ENCODE results near the gene SEZ6L2.
"Not testable (repeated sequence)": the region's sequence is repeated elsewhere in the genome, so short reads cannot be mapped to it uniquely, and the experiment has no call there.

SEZ6L2 gene

GRCh38 chr16:29916979-29917378, 17.6 kb upstream of the SEZ6L2 start:
- no peak for TF ChIP-seq CTCF (IDR thresholded peaks at IDR 0.05; ENCODE audit: insufficient read depth, low read depth, low read length, missing control alignments)
- no peak overlapping the region for H3K4me3 ChIP-seq (ENCODE audit: low read depth, low read length)
- no peak for DNase-seq (ENCODE audit: low read depth)

GRCh38 chr16:29915590-29916247, 16.4 kb upstream of the SEZ6L2 start:
- no peak for DNase-seq (ENCODE audit: low read depth)
- H3K4me3 ChIP-seq (ENCODE audit: low read depth, low read length): no peak overlapping the region
- no peak for TF ChIP-seq CTCF (IDR thresholded peaks at IDR 0.05; ENCODE audit: insufficient read depth, low read depth, low read length, missing control alignments)

- H3K4me3 ChIP-seq (ENCODE audit: low read depth, low read length): no peak overlapping the region
- no peak for TF ChIP-seq CTCF (IDR thresholded peaks at IDR 0.05; ENCODE audit: insufficient read depth, low read depth, low read length, missing control alignments)
- DNase-seq (ENCODE audit: low read depth): no peak
These were observed 14.2 kb upstream of the SEZ6L2 start for GRCh38 chr16:29913514-29913913.

- H3K4me3 ChIP-seq (ENCODE audit: low read depth, low read length): no peak overlapping the region
- no peak for TF ChIP-seq CTCF (IDR thresholded peaks at IDR 0.05; ENCODE audit: insufficient read depth, low read depth, low read length, missing control alignments)
- no peak for DNase-seq (ENCODE audit: low read depth)
These were observed 12.7 kb upstream of the SEZ6L2 start for GRCh38 chr16:29912087-29912486.

- TF ChIP-seq CTCF (IDR thresholded peaks at IDR 0.05; ENCODE audit: insufficient read depth, low read depth, low read length, missing control alignments): no peak
- H3K4me3 ChIP-seq (ENCODE audit: low read depth, low read length): no peak overlapping the region
- DNase-seq (ENCODE audit: low read depth): no peak
These were observed 12.3 kb upstream of the SEZ6L2 start for GRCh38 chr16:29911676-29912010.

GRCh38 chr16:29910819-29911675, 11.7 kb upstream of the SEZ6L2 start:
- H3K4me3 ChIP-seq (ENCODE audit: low read depth, low read length): no peak overlapping the region
- DNase-seq (ENCODE audit: low read depth): no peak
- TF ChIP-seq CTCF (IDR thresholded peaks at IDR 0.05; ENCODE audit: insufficient read depth, low read depth, low read length, missing control alignments): no peak

- H3K4me3 ChIP-seq (ENCODE audit: low read depth, low read length); DNase-seq (ENCODE audit: low read depth): not testable (repeated sequence)
These were observed 10.5 kb upstream of the SEZ6L2 start for GRCh38 chr16:29909851-29910250.
